ENCODE measurements around the gene EIF4E2.
"Not testable (repeated sequence)": the region's sequence is repeated elsewhere in the genome, so short reads cannot be mapped to it uniquely, and the experiment has no call there.

The EIF4E2 gene

DNA sequence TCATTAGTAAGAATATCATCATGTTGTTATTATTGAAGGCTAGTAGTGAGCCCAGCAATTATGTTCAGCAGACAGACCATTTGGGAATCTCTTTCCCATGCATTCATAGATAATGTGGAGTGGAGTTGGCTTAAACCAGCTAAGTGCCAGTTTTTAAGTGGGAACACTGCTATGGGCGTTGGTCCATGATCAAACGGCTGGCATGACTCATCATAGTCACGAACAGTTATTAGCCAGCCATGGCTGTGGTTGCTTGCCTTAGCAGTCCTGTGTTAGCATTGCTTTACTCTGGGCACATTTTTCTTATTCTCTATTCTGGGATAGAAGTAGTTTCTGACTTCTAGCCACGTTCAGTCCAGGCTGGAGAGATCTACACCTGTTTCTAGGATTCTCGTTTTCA lies 17.7 kb downstream of the EIF4E2 start:
- Histone ChIP-seq H2AFZ (ENCODE audit: low read length) (no peak overlapping the region), H3K9ac (ENCODE audit: low read length) (no peak overlapping the region), H3K4me2 (ENCODE audit: low read depth, low read length) (no peak overlapping the region), H3K27me3 (replicated peaks; ENCODE audit: insufficient read depth, low read length) (no peaks in the 10 kb centered on the region), H3K4me3 (ENCODE audit: low read length) (no peak overlapping the region), H3K4me1 (ENCODE audit: low read length) (no peaks in the 10 kb centered on the region), H3K9me2 (replicated peaks; ENCODE audit: insufficient read depth, low read length) (no peaks in the 10 kb centered on the region), H3K9me3 (replicated peaks; ENCODE audit: insufficient read depth, low read length) (no peaks in the 10 kb centered on the region), H3K27ac (ENCODE audit: low read length) (no peak overlapping the region), H4K20me1 (ENCODE audit: insufficient read depth, low read length) (no peaks in the 10 kb centered on the region), H3K79me2 (ENCODE audit: low read length) (no peaks in the 10 kb centered on the region), H3F3A (ENCODE audit: insufficient read depth, low read length) (no peaks in the 10 kb centered on the region), H3K36me3 (replicated peaks; ENCODE audit: insufficient read depth, low read length) (peaks cover 3% of the 10 kb centered on the region; the same call in 1 of the 2 replicates)
- DNase-seq, result no peak
- TF ChIP-seq EZH2phosphoT487 (IDR thresholded peaks at IDR 0.05; ENCODE audit: low read length) (no peak), EZH2 (optimal IDR thresholded peaks at IDR 0.05; ENCODE audit: low read depth, low read length) (no peak)
- TF ChIP-seq, protein P1, sequence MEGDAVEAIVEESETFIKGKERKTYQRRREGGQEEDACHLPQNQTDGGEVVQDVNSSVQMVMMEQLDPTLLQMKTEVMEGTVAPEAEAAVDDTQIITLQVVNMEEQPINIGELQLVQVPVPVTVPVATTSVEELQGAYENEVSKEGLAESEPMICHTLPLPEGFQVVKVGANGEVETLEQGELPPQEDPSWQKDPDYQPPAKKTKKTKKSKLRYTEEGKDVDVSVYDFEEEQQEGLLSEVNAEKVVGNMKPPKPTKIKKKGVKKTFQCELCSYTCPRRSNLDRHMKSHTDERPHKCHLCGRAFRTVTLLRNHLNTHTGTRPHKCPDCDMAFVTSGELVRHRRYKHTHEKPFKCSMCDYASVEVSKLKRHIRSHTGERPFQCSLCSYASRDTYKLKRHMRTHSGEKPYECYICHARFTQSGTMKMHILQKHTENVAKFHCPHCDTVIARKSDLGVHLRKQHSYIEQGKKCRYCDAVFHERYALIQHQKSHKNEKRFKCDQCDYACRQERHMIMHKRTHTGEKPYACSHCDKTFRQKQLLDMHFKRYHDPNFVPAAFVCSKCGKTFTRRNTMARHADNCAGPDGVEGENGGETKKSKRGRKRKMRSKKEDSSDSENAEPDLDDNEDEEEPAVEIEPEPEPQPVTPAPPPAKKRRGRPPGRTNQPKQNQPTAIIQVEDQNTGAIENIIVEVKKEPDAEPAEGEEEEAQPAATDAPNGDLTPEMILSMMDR (IDR thresholded peaks at IDR 0.05; ENCODE audit: low read length), result no peak

DNA sequence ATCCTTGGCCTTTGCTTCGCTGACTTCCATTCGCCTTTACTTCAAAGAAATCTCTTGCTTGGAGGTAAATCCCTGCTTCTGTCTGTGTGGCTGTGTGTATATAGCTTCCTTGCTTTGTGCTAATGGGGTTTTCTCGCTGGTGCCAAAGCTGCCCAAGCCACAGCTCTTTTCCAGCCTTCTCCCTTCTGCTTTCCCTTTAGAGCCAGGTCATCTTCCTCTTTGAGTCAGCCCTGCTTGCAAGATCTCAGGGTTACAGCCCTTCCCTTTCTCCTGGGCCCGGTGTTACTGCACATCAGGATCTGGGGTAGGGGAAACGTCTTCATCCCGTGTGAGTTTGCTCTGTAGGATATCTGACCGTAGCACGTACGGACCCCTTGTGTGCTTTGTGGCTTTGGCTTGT lies 19.1 kb downstream of the EIF4E2 start:
- H3K9me3 ChIP-seq (replicated peaks; ENCODE audit: insufficient read depth, low read length), result no peaks in the 10 kb centered on the region
- DNase-seq, result no peak
- H2AFZ ChIP-seq (ENCODE audit: low read length), result no peak overlapping the region
- H3K27me3 ChIP-seq (replicated peaks; ENCODE audit: insufficient read depth, low read length), result no peaks in the 10 kb centered on the region
- H3K9me2 ChIP-seq (replicated peaks; ENCODE audit: insufficient read depth, low read length), result no peaks in the 10 kb centered on the region
- peaks cover 3% of the 10 kb centered on the region; the same call in 1 of the 2 replicates for H3K36me3 ChIP-seq (replicated peaks; ENCODE audit: insufficient read depth, low read length)
- H4K20me1 ChIP-seq (ENCODE audit: insufficient read depth, low read length), result no peaks in the 10 kb centered on the region
- no peaks in the 10 kb centered on the region for H3K4me1 ChIP-seq (ENCODE audit: low read length)
- H3K79me2 ChIP-seq (ENCODE audit: low read length), result no peaks in the 10 kb centered on the region
- TF ChIP-seq EZH2phosphoT487 (IDR thresholded peaks at IDR 0.05; ENCODE audit: low read length), result no peak
- TF ChIP-seq EZH2 (optimal IDR thresholded peaks at IDR 0.05; ENCODE audit: low read depth, low read length), result no peak
- no peak overlapping the region for H3K4me2 ChIP-seq (ENCODE audit: low read depth, low read length)
- H3K4me3 ChIP-seq (ENCODE audit: low read length), result no peak overlapping the region
- H3K9ac ChIP-seq (ENCODE audit: low read length), result no peak overlapping the region
- H3K27ac ChIP-seq (ENCODE audit: low read length), result no peak overlapping the region
- no peaks in the 10 kb centered on the region for H3F3A ChIP-seq (ENCODE audit: insufficient read depth, low read length)

GRCh38 chr2:232570481-232570880 lies 20.0 kb downstream of the EIF4E2 start:
- not testable (repeated sequence) for H3K27me3 ChIP-seq (replicated peaks; ENCODE audit: insufficient read depth, low read length); H3F3A ChIP-seq (ENCODE audit: insufficient read depth, low read length); H3K27ac ChIP-seq (ENCODE audit: low read length); H3K4me2 ChIP-seq (ENCODE audit: low read depth, low read length); H3K4me1 ChIP-seq (ENCODE audit: low read length); H3K9ac ChIP-seq (ENCODE audit: low read length); H3K9me2 ChIP-seq (replicated peaks; ENCODE audit: insufficient read depth, low read length); H2AFZ ChIP-seq (ENCODE audit: low read length); H3K9me3 ChIP-seq (replicated peaks; ENCODE audit: insufficient read depth, low read length); H3K36me3 ChIP-seq (replicated peaks; ENCODE audit: insufficient read depth, low read length); DNase-seq; H3K79me2 ChIP-seq (ENCODE audit: low read length); H4K20me1 ChIP-seq (ENCODE audit: insufficient read depth, low read length); H3K4me3 ChIP-seq (ENCODE audit: low read length)

DNA sequence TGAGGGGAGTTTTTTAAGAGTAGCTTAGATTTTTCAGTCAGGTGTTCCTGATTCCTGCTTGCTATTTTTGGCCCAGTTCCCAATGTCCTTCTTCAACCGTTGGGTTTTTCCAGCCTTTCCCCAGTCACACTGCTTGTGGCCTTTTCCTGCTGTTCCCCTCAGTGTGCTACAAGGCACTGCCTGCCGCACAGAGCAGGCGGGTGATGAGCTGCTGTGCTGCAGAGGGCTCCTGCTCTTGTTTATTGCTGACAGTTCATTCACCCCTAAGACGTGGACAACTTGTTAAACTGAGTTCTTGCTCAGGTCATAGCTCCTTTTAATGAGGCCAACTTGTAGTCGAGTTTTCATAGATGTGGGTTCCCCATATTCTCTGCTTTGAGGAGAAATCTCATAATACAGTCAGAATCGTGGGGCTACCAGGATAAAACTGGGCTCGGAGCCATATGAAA lies 20.6 kb downstream of the EIF4E2 start:
- no peaks in the 10 kb centered on the region for H3K27me3 ChIP-seq (replicated peaks; ENCODE audit: insufficient read depth, low read length)
- no peak overlapping the region for H3K4me3 ChIP-seq (ENCODE audit: low read length)
- H2AFZ ChIP-seq (ENCODE audit: low read length), result no peak overlapping the region
- H3K9me3 ChIP-seq (replicated peaks; ENCODE audit: insufficient read depth, low read length), result no peaks in the 10 kb centered on the region
- no peaks in the 10 kb centered on the region for H3F3A ChIP-seq (ENCODE audit: insufficient read depth, low read length)
- no peaks in the 10 kb centered on the region for H4K20me1 ChIP-seq (ENCODE audit: insufficient read depth, low read length)
- no peak overlapping the region for H3K4me2 ChIP-seq (ENCODE audit: low read depth, low read length)
- DNase-seq, result no peak
- no peak overlapping the region for H3K27ac ChIP-seq (ENCODE audit: low read length)
- peaks cover 3% of the 10 kb centered on the region; the same call in 1 of the 2 replicates for H3K36me3 ChIP-seq (replicated peaks; ENCODE audit: insufficient read depth, low read length)
- no peaks in the 10 kb centered on the region for H3K4me1 ChIP-seq (ENCODE audit: low read length)
- H3K79me2 ChIP-seq (ENCODE audit: low read length), result no peaks in the 10 kb centered on the region
- no peak overlapping the region for H3K9ac ChIP-seq (ENCODE audit: low read length)
- H3K9me2 ChIP-seq (replicated peaks; ENCODE audit: insufficient read depth, low read length), result no peaks in the 10 kb centered on the region
- TF ChIP-seq EZH2phosphoT487 (IDR thresholded peaks at IDR 0.05; ENCODE audit: low read length) (no peak), EZH2 (optimal IDR thresholded peaks at IDR 0.05; ENCODE audit: low read depth, low read length) (no peak)
- TF ChIP-seq, protein P1 (IDR thresholded peaks at IDR 0.05; ENCODE audit: low read length), result no peak
